Bronchial epithelial cell (primary cell): ENCODE results near the gene SRA1. TPM values are rescaled to one million over a fixed set of nuclear protein-coding genes. Genes with fewer than 3 reads are reported as not detected.

ENCODE experiments used
- DNase-seq: peaks from one replicate; pipeline ENCODE4 v3.0.0-alpha.2; 2010; ENCODE audit warnings: low read depth
- FAIRE-seq: peaks from 2 replicates; lab custom pipeline; 2011; peaks lifted over from hg19 to GRCh38; lab: Jason Lieb, UNC
- H3K27me3 ChIP-seq: 2 replicates; pipeline ENCODE4 v1.5.1; 2011; ENCODE audit warnings: low read length; ENCODE audit not compliant: control insufficient read depth, insufficient read depth
- H3K36me3 ChIP-seq: 2 replicates; pipeline ENCODE4 v1.5.1; 2011; ENCODE audit warnings: low read length; ENCODE audit not compliant: control insufficient read depth, insufficient read depth
- H3K4me3 ChIP-seq: 2 replicates; pipeline ENCODE4 v1.5.1; 2011; ENCODE audit warnings: mild to moderate bottlenecking, low read depth, low read length, control low read depth
- CTCF ChIP-seq: IDR thresholded peaks from 2 replicates; pipeline ENCODE4 v1.5.1; 2011; ENCODE audit warnings: mild to moderate bottlenecking, moderate library complexity, low read length, control low read depth, inconsistent platforms; ENCODE audit not compliant: insufficient read depth, severe bottlenecking
- total RNA-seq: library from RNA; depleted of rRNA; stranded (reverse); fragments of >200 nt; gene quantifications from 2 replicates; pipeline ENCODE4 v1.2.1, GENCODE V29; 2014

SRA1 gene
- total RNA-seq, 1 donor from 2014 or later: 39.8 TPM

GRCh38 chr5:140548300-140548688 lies 9.0 kb downstream of the SRA1 start:
- FAIRE-seq: no peak
- Histone ChIP-seq H3K4me3 (peak overlapping the region; percentile 47), H3K36me3 (peaks cover 22% of the 10 kb centered on the region), H3K27me3 (no peaks in the 10 kb centered on the region)
- DNase-seq: no peak
- no peak for TF ChIP-seq CTCF

- Histone ChIP-seq H3K4me3 (peak within 1 kb of the TSS; percentile 47), H3K27me3 (no peaks in the 10 kb centered on the region), H3K36me3 (peaks cover 22% of the 10 kb centered on the region)
- DNase-seq: peak; percentile 86
- peak; percentile 81 for FAIRE-seq
- TF ChIP-seq CTCF: peak; percentile 81
Observed at GRCh38 chr5:140547508-140548299, 9.6 kb downstream of the SRA1 start, which contains the start of gene EIF4EBP3. EIF4EBP3 (plus strand) TSS chr5:140547662; CDS start chr5:140547738, 76 bp downstream.

GRCh38 chr5:140546851-140547507 lies 10.3 kb downstream of the SRA1 start:
- Histone ChIP-seq H3K27me3 (no peaks in the 10 kb centered on the region), H3K4me3 (no peak overlapping the region), H3K36me3 (peaks cover 23% of the 10 kb centered on the region)
- no peak for DNase-seq
- TF ChIP-seq CTCF: no peak
- no peak for FAIRE-seq

GRCh38 chr5:140545606-140546005 lies 11.7 kb downstream of the SRA1 start:
- H3K4me3 ChIP-seq: no peak overlapping the region
- peaks cover 15% of the 10 kb centered on the region for H3K36me3 ChIP-seq
- no peaks in the 10 kb centered on the region for H3K27me3 ChIP-seq
- FAIRE-seq (no peak), DNase-seq (no peak)
- no peak for TF ChIP-seq CTCF

- TF ChIP-seq CTCF: no peak
- H3K4me3 ChIP-seq: no peak overlapping the region
- FAIRE-seq (no peak), DNase-seq (no peak)
- H3K36me3 ChIP-seq: peaks cover 10% of the 10 kb centered on the region
- H3K27me3 ChIP-seq: no peaks in the 10 kb centered on the region
Observed at GRCh38 chr5:140544986-140545385, 12.3 kb downstream of the SRA1 start.
